GM18517 (cell line): ENCODE data around the gene TMEM196.
A peak's percentile ranks its signal among the peaks of the same experiment; 100 is the strongest.
"Not testable (repeated sequence)": the region's sequence is repeated elsewhere in the genome, so short reads cannot be mapped to it uniquely, and the experiment has no call there.

Experiments used
- ATAC-seq: cut with Tn5 transposase; IDR thresholded peaks from one replicate; pipeline ENCODE4 v1.9.1; 2021; ENCODE audit warnings: mild to moderate bottlenecking, moderate library complexity; ENCODE audit not compliant: unreplicated experiment

TMEM196 gene

DNA sequence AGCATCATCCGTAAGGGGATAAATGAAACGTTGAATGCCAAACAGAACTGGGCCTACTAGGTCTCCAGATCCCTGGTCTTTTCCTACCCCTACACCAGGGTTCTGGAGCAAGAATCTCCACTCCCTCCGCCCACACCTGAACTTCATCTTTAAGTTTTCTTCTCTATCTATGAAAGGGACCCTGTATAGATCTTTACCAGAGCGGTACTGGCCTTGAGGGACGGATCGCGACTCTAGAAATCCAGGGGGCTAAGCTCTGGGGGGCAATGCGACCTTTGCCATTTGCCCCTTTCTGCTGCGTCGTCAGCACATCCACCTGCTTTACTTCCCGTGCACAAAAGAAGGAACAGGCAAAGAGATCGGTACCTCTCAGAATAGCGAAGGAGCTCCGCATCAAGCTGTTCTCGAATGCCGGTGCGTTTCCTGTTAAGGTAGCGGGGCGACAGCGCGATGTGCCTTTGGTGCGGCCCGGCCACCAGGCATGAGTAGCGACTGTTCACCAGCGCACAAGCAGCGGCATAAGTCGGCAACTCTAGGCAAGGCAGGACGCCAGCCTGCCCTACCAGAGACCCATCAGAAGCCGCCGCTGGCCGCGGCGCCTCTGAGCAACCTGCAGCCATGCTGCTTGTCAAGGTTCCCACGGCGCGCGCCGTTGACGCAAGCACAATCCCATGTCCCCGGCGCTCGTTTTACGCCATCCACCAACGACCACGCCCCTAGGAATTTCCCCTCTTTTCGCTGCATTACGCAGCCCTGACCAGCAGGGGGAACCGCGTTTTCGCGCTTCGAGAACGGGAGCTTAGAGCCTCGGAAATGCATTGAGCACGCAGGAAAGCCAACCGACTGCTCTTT is 64.8 kb downstream of the TMEM196 start, which contains the start of gene POLR1F:
Gene POLR1F, minus strand, starts transcription at position 641 of the 852 bp plus-strand sequence. Its CDS starts 21 bp downstream, at position 620.
- ATAC-seq, result peak; percentile 95

DNA sequence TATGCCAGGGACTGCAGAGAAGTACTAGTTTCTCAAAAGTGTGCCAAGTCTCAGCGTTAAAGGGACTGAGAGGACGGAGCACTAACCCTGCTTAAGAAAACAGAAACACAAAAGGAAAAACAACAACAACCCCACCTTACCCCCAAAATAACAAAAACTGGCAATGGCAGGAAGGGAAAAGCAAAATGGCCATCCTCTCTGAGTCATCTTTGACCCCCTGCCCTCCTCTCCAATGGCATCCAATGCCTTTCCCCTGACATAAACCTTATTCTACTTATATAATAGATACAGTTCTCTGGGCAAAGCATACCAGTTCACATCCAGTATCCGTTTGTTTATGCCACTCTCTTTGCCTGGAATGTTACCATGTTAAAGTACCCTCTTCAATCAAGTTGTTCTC is 66.2 kb downstream of the TMEM196 start:
- ATAC-seq, result no peak

DNA sequence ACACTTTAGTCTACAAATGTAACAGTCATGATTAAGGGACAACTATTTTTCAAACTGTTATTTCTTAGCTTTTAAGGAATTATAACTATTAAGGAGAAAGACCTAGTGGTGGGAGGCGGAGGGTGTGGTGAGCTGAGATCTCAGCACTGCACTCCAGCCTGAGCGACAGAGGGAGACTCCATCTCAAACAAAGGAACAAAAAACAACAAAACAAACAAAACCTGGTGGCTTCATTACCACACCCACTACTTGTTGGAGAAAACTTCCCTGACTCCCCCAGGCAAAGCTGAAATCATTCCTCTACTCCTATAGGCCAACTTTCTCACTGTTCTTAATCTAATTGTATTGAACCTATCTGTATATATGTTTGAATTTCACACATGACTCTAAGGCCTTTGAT is 67.8 kb downstream of the TMEM196 start:
- ATAC-seq, result no peak

DNA sequence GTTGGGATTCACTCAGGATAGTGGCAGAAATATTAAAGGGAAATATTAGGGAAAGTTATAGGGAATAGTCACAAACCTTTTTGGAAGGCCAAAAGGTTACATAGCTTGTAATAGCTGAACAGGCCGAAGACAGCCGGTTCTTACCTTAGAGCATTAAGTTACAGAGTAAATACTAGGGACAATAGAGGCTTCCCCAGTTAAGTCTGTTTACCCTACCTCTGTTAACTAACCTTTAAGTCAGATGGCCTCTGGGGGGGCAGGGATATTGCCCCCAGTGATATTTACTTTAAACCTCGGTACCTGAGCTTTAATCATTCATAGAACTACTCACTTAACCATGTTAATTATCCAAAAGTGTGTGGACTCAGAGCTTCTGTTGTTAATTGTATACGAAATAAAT is 71.9 kb downstream of the TMEM196 start:
- no peak for ATAC-seq

DNA sequence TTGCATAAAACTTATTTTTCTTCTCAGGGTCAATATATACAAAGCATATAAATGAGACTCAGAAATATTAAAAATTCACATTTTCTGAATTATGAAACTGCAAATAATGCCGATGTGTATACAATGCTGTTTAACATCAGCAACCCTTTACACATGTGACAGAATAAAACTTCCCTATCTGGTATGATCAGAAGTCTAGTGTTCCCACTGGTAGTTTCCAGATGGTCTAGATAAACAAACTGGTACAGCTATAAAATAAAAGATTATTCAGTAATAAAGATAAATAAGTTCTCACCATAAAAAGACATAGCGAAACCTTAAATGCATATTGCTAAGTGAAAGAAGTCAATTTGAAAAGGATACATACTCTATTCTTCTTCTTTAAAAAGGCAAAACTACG is 72.5 kb downstream of the TMEM196 start:
- no peak for ATAC-seq

DNA sequence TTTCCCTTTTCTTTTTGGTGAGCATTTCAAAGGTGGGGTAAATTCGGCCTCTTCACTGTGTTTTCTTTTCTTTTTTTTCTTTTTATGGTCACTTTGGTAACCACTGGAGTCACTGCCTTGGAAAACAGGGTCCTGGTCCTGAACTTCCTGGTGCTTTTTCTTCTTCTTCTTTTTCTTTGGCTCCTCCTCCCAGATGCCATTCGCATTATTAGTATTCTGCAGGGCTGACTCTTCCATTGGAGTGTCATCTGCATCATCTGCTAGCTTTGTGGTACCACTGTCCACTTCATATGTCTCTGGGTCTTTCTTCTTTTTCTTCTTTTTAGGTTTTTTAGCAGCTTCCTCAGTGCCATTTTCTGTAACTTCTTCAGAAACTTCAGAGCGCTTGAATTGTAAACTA is 75.1 kb downstream of the TMEM196 start:
- ATAC-seq, result no peak

DNA sequence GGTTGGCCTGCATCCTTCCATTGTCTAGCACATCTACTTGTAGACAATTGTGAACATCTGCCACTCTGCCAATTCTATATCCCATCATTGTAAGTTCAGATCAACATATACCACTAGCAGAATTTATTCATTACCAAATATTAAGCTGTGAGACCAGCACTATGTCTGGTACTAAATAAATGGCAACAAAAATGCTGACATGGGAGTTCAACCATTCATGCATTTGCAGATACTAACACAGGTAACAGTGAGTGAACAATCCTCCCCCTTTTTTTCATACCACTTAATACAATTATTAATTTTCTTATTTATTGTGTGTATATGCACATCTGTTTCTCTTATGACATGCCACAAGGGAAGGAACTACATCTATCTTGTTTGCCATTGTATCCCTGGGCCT is 76.5 kb downstream of the TMEM196 start:
- ATAC-seq, result no peak

DNA sequence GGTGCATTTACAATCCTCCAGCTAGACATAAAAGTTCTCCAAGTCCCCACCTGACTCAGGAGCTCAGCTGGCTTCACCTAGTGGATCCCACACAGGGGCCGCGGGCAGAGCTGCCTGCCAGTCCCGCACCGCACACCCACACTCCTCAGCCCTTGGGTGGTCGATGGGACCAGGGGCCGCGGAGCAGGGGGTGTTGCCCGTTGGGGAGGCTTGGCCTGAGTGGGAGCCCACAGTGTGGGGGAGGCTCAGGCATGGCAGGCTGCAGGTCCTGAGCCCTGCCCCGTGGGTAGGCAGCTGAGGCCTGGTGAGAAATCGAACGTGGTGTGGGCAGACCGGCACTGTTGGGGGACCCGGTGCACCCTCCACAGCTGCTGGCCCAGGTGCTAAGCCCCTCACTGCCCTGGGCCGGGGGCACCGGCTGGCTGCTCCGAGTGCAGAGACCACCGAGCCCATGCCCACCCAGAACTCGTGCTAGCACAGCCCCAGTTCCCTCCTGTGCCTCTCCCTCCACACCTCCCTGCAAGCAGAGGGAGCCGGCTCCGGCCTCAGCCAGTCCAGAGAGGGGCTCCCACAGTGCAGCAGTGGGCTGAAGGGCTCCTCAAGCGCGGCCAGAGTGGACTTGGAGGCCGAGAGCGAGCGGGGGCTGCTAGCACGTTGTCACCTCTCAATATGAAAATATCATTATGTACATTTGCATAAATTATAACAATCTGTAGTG is 81.1 kb downstream of the TMEM196 start:
- ATAC-seq, result no peak

DNA sequence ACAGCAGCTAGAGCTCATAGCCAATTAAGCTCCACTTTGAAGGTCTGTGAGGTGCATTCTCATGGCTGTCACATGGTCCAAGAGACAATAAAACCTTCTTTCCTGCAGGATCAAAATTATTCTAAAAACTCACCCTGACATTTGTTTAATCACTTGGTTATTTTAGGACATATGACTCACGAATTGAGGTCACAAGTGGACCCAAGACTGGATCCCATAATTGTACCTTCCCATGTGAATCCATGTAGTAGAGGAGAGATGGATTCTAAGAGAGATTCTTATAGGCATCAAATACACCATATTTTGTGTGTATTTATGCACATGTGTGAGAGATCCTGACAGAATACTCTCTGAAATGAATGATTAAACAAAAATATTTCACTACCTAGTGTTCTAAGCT is 82.7 kb downstream of the TMEM196 start:
- ATAC-seq, result no peak

DNA sequence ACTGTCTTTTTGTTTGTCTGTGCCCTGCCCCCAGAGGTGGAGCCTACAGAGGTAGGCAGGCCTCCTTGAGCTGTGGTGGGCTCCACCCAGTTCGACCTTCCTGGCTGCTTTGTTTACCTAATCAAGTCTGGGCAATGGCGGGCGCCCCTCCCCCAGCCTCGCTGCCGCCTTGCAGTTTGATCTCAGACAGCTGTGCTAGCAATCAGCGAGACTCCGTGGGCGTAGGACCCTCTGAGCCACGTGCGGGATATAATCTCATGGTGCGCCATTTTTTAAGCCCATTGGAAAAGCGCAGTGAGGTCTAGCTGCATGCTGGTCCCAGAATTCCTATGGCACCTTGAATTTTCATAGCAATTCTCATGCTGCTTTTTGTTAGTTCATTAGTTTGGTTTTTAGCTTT is 84.3 kb downstream of the TMEM196 start:
- not testable (repeated sequence) for ATAC-seq

DNA sequence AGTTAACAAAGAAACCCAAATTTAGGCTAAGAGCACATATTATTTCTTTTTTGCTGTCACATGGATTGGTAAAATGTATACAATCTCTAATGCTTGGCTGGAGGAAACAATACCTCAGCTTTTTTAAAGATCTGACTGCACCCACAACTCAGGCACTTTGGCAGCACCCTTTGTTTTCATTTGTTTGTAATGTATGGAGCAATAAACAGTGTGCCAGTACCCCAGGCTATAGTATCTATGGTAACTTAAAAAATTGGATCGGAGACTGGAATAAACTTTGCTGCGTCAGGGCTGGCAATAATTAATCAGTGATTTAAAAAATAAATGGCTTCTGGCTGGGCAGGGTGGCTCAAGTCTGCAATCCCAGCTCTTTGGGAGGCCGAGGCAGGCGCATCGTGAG is 91.8 kb downstream of the TMEM196 start:
- no peak for ATAC-seq

DNA sequence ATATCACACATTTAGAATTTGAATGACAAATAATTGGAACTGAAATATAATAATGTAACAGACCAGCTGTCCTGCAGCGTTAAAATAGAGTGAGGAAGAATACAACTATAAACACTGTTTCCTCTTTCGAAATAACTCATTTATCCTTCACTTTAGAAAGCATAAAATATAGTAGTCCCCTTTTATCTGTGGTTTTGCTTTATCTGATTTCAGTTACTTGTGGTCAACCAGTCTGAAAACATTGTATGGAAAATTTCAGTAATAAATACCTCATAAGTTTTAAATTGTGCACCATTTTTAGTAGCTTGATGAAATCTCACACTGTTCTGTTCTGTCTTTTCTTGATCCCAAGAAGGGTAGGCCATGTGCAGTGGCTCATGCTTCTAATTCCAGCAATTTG is 96.2 kb downstream of the TMEM196 start:
- ATAC-seq, result peak; percentile 86

DNA sequence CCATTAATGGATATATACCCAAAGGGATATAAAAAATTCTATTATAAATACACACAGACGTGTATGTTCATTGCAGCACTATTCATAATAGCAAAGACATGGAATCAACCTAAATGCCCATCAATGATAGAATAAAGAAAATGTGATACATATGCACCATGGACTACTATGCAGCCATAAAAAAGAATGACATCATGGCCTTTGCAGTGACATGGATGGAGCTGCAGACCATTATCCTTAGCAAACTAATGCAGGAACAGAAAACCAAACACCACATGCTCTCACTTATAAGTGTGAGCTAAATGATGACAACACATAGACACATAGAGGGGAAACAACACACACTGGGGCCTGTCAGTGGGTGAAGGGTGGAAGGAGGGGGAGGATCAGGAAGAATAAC is 97.6 kb downstream of the TMEM196 start:
- ATAC-seq, result no peak

DNA sequence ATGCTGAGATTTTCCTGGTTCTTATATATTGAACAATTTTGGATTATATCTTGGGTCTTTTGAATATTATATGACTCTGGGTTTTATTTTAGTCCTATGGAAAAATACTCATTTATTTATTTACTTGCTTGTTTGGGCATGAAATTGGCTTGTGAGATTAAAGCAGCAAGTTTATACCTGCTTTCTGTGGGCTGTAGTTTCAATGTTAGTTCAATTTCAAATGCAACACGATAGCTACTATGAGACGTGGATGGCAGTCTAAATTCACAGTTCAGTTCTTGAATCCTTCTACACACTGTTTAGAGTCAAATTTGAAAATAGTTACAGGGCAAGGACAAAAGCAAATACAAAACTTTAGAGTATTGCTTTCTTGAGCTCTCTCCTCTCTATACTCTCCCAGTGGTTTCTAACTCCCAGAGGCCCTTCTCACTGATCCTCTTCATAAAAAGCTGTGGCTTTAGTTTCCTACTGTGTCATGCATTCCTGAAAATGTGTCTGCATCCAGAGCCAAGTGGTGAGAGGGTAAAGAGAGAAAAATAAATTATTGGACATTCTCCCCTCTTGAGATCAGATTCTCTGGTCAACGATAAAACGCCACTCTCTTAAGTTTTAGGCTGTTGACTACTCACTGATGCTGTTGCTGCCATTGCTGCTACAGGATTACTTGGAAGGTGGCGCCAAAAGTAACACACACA is 99.0 kb downstream of the TMEM196 start:
- no peak for ATAC-seq

DNA sequence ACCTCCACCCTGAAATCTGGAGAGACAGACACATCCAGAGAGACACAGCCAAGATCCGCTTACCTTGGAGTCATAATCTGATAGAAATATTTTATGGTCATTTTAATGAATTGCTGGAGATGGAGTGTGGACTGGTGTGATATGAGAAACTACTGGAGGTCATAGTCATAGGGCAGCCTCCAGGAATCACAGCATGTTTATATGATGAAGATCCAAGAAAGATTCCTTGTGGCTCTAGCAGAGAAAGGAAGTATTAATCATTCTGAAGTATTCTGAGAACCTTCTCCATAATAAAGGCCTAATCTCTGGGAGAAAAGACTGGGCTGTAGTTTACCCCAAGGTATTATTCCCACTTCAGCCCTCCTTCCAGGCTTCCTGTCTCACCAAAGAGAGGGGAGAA is 102.6 kb downstream of the TMEM196 start:
- ATAC-seq, result no peak
